A549 (cell line): ENCODE results near the gene SPAG6. TPM values are rescaled to one million over a fixed set of nuclear protein-coding genes. Genes with fewer than 3 reads are reported as not detected.

Experiments
- ATAC-seq, 2 experiments: fragments of 200-7000 bp in 1 of 2; fragments of >200 bp in 1 of 2; cut with Nextera tagmentation in 1 of 2; cut with Tn5 transposase in 1 of 2; 3 replicates each; pipeline versions ENCODE4 v1.8.0 to v1.9.1; 2018 to 2020; ENCODE audit warnings: mild to moderate bottlenecking in 1 of 2, moderate library complexity in 1 of 2
- CTCF ChIA-PET: fragments of 300-600 bp; sonication (Branson Sonifier 250); formaldehyde crosslinking; extraction: SDS; loops from one replicate; lab custom pipeline; 2021; ENCODE audit warnings: antibody characterized with exemption, inconsistent platforms; lab: Yijun Ruan, JAX
- POLR2A ChIA-PET: fragments of 350-600 bp; formaldehyde crosslinking; extraction: SDS; loops from one replicate; lab custom pipeline; 2021; ENCODE audit warnings: antibody characterized with exemption, inconsistent platforms; lab: Yijun Ruan, JAX
- DNase-seq, 2 experiments: peaks; one replicate each; pipeline versions ENCODE4 v3.0.0 to v3.0.0-alpha.2; 2011 to 2016; ENCODE audit warnings: low read depth in 1 of 2, low spot score in 1 of 2
- FAIRE-seq: peaks from 2 replicates; lab custom pipeline; 2011; peaks lifted over from hg19 to GRCh38; lab: Jason Lieb, UNC
- H3K27ac ChIP-seq, 2 experiments: fragments of >200 bp; sonication (Bioruptor Twin); formaldehyde crosslinking; 3 replicates each; pipeline ENCODE4 v1.5.1; 2016 to 2017
- H3K4me1 ChIP-seq: fragments of >200 bp; sonication (Bioruptor Twin); formaldehyde crosslinking; 3 replicates; pipeline ENCODE4 v1.6.1; 2016
- H3K4me2 ChIP-seq: fragments of >200 bp; sonication (Bioruptor Twin); formaldehyde crosslinking; 3 replicates; pipeline ENCODE4 v1.6.1; 2016
- H3K4me3 ChIP-seq: fragments of >200 bp; sonication (Bioruptor Twin); formaldehyde crosslinking; 3 replicates; pipeline ENCODE4 v1.5.1; 2016
- H3K9me3 ChIP-seq: fragments of >200 bp; sonication (Bioruptor Twin); formaldehyde crosslinking; 3 replicates; pipeline ENCODE4 v1.6.1; 2016
- ATOH8 ChIP-seq: fragments of 250-450 bp; sonication (Bioruptor Pico); IDR thresholded peaks from 2 replicates; pipeline ENCODE4 v1.5.0; 2020; ENCODE audit warnings: low read depth, mild to moderate bottlenecking, moderate library complexity
- CBX8 ChIP-seq: fragments of 200-600 bp; sonication (generic); IDR thresholded peaks from 2 replicates; pipeline ENCODE4 v1.6.1; 2016
- CHD2 ChIP-seq: fragments of 150-350 bp; IDR thresholded peaks from 2 replicates; pipeline ENCODE4 v1.6.1; 2014; ENCODE audit warnings: low read length; ENCODE audit not compliant: partially characterized antibody
- CHD4 ChIP-seq: fragments of 200-600 bp; sonication (generic); IDR thresholded peaks from 2 replicates; pipeline ENCODE4 v1.6.1; 2016; ENCODE audit warnings: antibody characterized with exemption, mild to moderate bottlenecking, borderline replicate concordance
- GATA3 ChIP-seq: IDR thresholded peaks from 2 replicates; pipeline ENCODE4 v1.6.1; 2012; ENCODE audit warnings: borderline replicate concordance
- HDAC2 ChIP-seq: fragments of 200-600 bp; sonication (generic); IDR thresholded peaks from 2 replicates; pipeline ENCODE4 v1.6.1; 2016
- HOXA7 ChIP-seq: fragments of 250-450 bp; sonication (Bioruptor Pico); IDR thresholded peaks from 2 replicates; pipeline ENCODE4 v1.5.0; 2020; ENCODE audit warnings: mild to moderate bottlenecking, moderate library complexity
- HOXB13 ChIP-seq: fragments of 250-450 bp; sonication (Bioruptor Pico); IDR thresholded peaks from 2 replicates; pipeline ENCODE4 v1.5.0; 2020; ENCODE audit warnings: low read depth, mild to moderate bottlenecking, moderate library complexity
- JUN ChIP-seq, 2 experiments: fragments of >200 bp; sonication (Bioruptor Twin); formaldehyde crosslinking; IDR thresholded peaks; 2 replicates in 1 of 2; 3 replicates in 1 of 2; pipeline ENCODE4 v1.6.1; 2016 to 2017
- NFE2L2 ChIP-seq: fragments of 150-350 bp; conservative IDR thresholded peaks from 2 replicates; pipeline ENCODE4 v1.6.1; 2014; ENCODE audit warnings: low read length
- NPAS2 ChIP-seq: fragments of 250-450 bp; sonication (Bioruptor Pico); IDR thresholded peaks from 2 replicates; pipeline ENCODE4 v1.8.0; 2022; ENCODE audit warnings: mild to moderate bottlenecking, moderate library complexity, borderline replicate concordance
- NR3C1 ChIP-seq: fragments of >200 bp; sonication (Bioruptor Twin); formaldehyde crosslinking; IDR thresholded peaks from 3 replicates; pipeline ENCODE4 v1.6.1; 2017
- PHF8 ChIP-seq: fragments of 200-600 bp; sonication (generic); IDR thresholded peaks from 2 replicates; pipeline ENCODE4 v1.6.1; 2016; ENCODE audit warnings: low read depth, mild to moderate bottlenecking, antibody characterized with exemption, moderate library complexity, borderline replicate concordance
- POLR2A ChIP-seq: IDR thresholded peaks from 2 replicates; pipeline ENCODE4 v1.6.1; 2012; ENCODE audit warnings: mild to moderate bottlenecking, low read length
- RARB ChIP-seq: fragments of 250-450 bp; sonication (Bioruptor Pico); IDR thresholded peaks from 2 replicates; pipeline ENCODE4 v1.8.0; 2021; ENCODE audit warnings: mild to moderate bottlenecking, moderate library complexity
- RCOR1 ChIP-seq: fragments of 150-350 bp; IDR thresholded peaks from 2 replicates; pipeline ENCODE4 v1.6.1; 2014; ENCODE audit warnings: antibody characterized with exemption, low read length, low read depth
- RFX5 ChIP-seq: fragments of 450-650 bp; IDR thresholded peaks from 2 replicates; pipeline ENCODE4 v1.7.1; 2014; ENCODE audit warnings: antibody characterized with exemption, mild to moderate bottlenecking, moderate library complexity
- RNF2 ChIP-seq: fragments of 200-600 bp; sonication (generic); IDR thresholded peaks from 2 replicates; pipeline ENCODE4 v1.6.1; 2016; ENCODE audit warnings: low read depth, mild to moderate bottlenecking, antibody characterized with exemption, moderate library complexity, borderline replicate concordance
- SMC3 ChIP-seq: fragments of >200 bp; sonication (Bioruptor Twin); formaldehyde crosslinking; IDR thresholded peaks from 3 replicates; pipeline ENCODE4 v1.6.1; 2018; ENCODE audit warnings: inconsistent platforms
- TFCP2L1 ChIP-seq: fragments of 250-450 bp; sonication (Bioruptor Pico); IDR thresholded peaks from 2 replicates; pipeline ENCODE4 v1.5.0; 2021; ENCODE audit warnings: mild to moderate bottlenecking
- ZFP36 ChIP-seq: fragments of 450-650 bp; IDR thresholded peaks from 2 replicates; pipeline ENCODE4 v1.6.1; 2014; ENCODE audit warnings: borderline replicate concordance; ENCODE audit not compliant: partially characterized antibody
- WGBS: methylation state at CpG from one replicate; pipeline ENCODE4 v1.1.6; 2017; ENCODE audit errors: missing lambda C conversion rate; 5-methylcytosine and 5-hydroxymethylcytosine counted together
- polyA plus RNA-seq, 4 experiments: library from polyadenylated mRNA; depleted of rRNA in 3 of 4; stranded (reverse); fragments of >200 nt; fragmentation: RNase III in 1 of 4; extraction: RNeasy Plus Mini Kit Qiagen cat#74134 plus additional on column Dnase treatment in 1 of 4; gene quantifications; 2 replicates in 3 of 4; 3 replicates in 1 of 4; pipeline ENCODE4 v1.2.3, GENCODE V29; 2011 to 2017
- TF ChIP-seq, protein P1 (sequence below): fragments of >200 bp; sonication (Bioruptor Twin); formaldehyde crosslinking; IDR thresholded peaks from 3 replicates; pipeline ENCODE4 v1.5.1; 2016
- TF ChIP-seq, protein P2 (sequence below): IDR thresholded peaks from 2 replicates; pipeline ENCODE4 v1.6.1; 2012
- TF ChIP-seq, protein P3 (sequence below): IDR thresholded peaks from 2 replicates; pipeline ENCODE4 v1.6.1; 2012

The SPAG6 gene
- polyA plus RNA-seq, 2 of the 4 experiments (the other 2 are of a cell fraction), result 0.04 TPM; not detected in 1

DNA sequence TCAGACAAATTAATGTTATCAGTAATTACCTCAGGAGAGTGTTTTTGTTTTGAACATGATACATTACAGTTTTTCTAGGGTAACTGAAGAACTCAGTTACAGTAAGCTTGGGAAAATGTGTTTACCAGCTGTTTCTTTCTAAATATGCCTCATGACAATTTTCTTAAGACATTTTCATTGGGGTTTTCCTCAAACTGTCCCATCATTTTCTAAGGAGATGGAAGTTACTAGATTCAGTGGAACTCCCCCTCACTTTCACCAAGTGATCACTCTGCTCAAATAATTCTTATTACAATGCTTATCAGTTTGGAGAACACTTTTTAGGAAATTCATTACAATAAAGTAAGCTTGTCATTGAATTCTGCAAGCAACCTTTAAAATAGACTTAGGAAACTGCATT is 6.4 kb upstream of the SPAG6 start:
- Histone ChIP-seq H3K9me3 (no peaks in the 10 kb centered on the region), H3K4me2 (no peak overlapping the region), H3K4me3 (no peak overlapping the region), H3K27ac (no peak overlapping the region), H3K4me1 (peaks cover 17% of the 10 kb centered on the region; the same call in 1 of the 3 replicates)
- ATAC-seq, result no peak
- ChIA-PET CTCF (no interaction called here), POLR2A (no interaction called here)
- FAIRE-seq, result no peak
- TF ChIP-seq ATOH8 (CRISPR knock-in tag) (no peak), SMC3 (no peak), RCOR1 (no peak), RNF2 (no peak), HOXB13 (CRISPR knock-in tag) (no peak), GATA3 (no peak), CHD2 (no peak)
- no peak for DNase-seq

- peaks cover 17% of the 10 kb centered on the region; the same call in 1 of the 3 replicates for H3K4me1 ChIP-seq
- WGBS, result 3% methylated on average over 13 of the region's 13 CpGs
- no peaks in the 10 kb centered on the region for H3K9me3 ChIP-seq
- ATAC-seq (peak; percentile 16 to 43; a peak in 3 of 6 replicates), DNase-seq (no peak), FAIRE-seq (no peak)
- ChIA-PET POLR2A (interaction anchor here (0.6 to 2.3 kb wide), 18 partner anchors 8 to 844 kb away, joined by 3 to 21 read pairs (median 5); partner anchors contain the start of genes COMMD3 and DNAJC1), CTCF (interaction anchor here (0.6 to 1.4 kb wide), 8 partner anchors 8 to 1066 kb away, joined by 3 to 6 read pairs (median 4); no protein-coding TSS in a partner anchor)
- peak overlapping the region; percentile 73 for H3K4me3 ChIP-seq
- TF ChIP-seq HOXA7 (CRISPR knock-in tag) (no peak), CBX8 (peak; percentile 77; the same call in 1 of the 2 replicates), RARB (CRISPR knock-in tag) (no peak), SMC3 (no peak), RFX5 (no peak), NR3C1 (no peak), CHD2 (no peak), RNF2 (0 out of 2 replicates have a peak, but pooled peaks have one; percentile 73), TFCP2L1 (no peak)
- TF ChIP-seq, protein P1, sequence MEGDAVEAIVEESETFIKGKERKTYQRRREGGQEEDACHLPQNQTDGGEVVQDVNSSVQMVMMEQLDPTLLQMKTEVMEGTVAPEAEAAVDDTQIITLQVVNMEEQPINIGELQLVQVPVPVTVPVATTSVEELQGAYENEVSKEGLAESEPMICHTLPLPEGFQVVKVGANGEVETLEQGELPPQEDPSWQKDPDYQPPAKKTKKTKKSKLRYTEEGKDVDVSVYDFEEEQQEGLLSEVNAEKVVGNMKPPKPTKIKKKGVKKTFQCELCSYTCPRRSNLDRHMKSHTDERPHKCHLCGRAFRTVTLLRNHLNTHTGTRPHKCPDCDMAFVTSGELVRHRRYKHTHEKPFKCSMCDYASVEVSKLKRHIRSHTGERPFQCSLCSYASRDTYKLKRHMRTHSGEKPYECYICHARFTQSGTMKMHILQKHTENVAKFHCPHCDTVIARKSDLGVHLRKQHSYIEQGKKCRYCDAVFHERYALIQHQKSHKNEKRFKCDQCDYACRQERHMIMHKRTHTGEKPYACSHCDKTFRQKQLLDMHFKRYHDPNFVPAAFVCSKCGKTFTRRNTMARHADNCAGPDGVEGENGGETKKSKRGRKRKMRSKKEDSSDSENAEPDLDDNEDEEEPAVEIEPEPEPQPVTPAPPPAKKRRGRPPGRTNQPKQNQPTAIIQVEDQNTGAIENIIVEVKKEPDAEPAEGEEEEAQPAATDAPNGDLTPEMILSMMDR, result no peak
- H3K27ac ChIP-seq, result peak overlapping the region; percentile 92 to 99; a peak in 4 of 6 replicates
- peak overlapping the region; percentile 93 for H3K4me2 ChIP-seq
Measured at GRCh38 chr10:22339761-22340328, 5.5 kb upstream of the SPAG6 start.

- DNase-seq, result peak; percentile 76 to 85
- peaks cover 15% of the 10 kb centered on the region; the same call in 1 of the 3 replicates for H3K4me1 ChIP-seq
- peak overlapping the region; percentile 92 to 99 for H3K27ac ChIP-seq
- H3K4me3 ChIP-seq, result peak overlapping the region; percentile 73
- POLR2A ChIA-PET, result interaction anchor here (0.6 to 2.3 kb wide), 18 partner anchors 9 to 845 kb away, joined by 3 to 21 read pairs (median 5); partner anchors contain the start of genes COMMD3 and DNAJC1
- peak overlapping the region; percentile 93 for H3K4me2 ChIP-seq
- under 1% methylated on average over 31 of the region's 98 CpGs for WGBS
- CTCF ChIA-PET, result interaction anchor here (0.5 to 1.5 kb wide), 8 partner anchors 9 to 644 kb away, joined by 3 to 4 read pairs (median 3); no protein-coding TSS in a partner anchor
- no peak for FAIRE-seq
- peak; percentile 79 to 81 for ATAC-seq
- H3K9me3 ChIP-seq, result no peaks in the 10 kb centered on the region
- 0 out of 2 replicates have a peak, but pooled peaks have one; percentile 10 for TF ChIP-seq GATA3
- no peak for TF ChIP-seq NR3C1
- TF ChIP-seq RARB (CRISPR knock-in tag), result no peak
- TF ChIP-seq, protein P2, sequence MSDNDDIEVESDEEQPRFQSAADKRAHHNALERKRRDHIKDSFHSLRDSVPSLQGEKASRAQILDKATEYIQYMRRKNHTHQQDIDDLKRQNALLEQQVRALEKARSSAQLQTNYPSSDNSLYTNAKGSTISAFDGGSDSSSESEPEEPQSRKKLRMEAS, result peak; percentile 20
- TF ChIP-seq, protein P3, sequence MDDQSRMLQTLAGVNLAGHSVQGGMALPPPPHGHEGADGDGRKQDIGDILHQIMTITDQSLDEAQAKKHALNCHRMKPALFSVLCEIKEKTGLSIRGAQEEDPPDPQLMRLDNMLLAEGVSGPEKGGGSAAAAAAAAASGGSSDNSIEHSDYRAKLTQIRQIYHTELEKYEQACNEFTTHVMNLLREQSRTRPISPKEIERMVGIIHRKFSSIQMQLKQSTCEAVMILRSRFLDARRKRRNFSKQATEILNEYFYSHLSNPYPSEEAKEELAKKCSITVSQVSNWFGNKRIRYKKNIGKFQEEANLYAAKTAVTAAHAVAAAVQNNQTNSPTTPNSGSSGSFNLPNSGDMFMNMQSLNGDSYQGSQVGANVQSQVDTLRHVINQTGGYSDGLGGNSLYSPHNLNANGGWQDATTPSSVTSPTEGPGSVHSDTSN, result no peak
- no peak for TF ChIP-seq NPAS2
- TF ChIP-seq PHF8, result peak; percentile 100
- peak; percentile 40 for TF ChIP-seq POLR2A
- TF ChIP-seq CHD4, result no peak
- TF ChIP-seq JUN (IDR thresholded peaks at IDR 0.05), result peak; percentile 59 to 67; a peak in 4 of 5 replicates
- no peak for TF ChIP-seq ATOH8 (CRISPR knock-in tag)
- no peak for TF ChIP-seq HDAC2
- TF ChIP-seq ZFP36, result no peak
- TF ChIP-seq NFE2L2, result no peak
Measured at GRCh38 chr10:22340329-22341189, 4.7 kb upstream of the SPAG6 start.
